ENCODE results near the gene PRELID3B.
"Not testable (repeated sequence)": the region's sequence is repeated elsewhere in the genome, so short reads cannot be mapped to it uniquely, and the experiment has no call there.

PRELID3B gene

DNA sequence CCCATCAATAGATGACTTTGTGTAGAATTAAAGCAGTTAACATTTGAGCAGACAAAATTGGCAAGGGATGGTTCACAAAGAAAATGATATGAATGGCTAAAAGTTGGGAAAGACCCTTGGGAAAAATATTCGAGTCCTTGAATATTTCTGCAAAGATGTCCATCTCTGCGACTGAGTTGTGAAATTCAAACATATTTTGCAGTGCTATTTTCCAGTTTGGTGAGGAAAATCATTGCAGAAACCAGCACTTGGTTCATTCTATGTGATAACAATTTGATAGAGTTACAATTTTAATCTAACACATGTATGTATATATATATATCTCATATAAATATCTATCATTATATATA lies 6.1 kb upstream of the PRELID3B start:
- DNase-seq (ENCODE audit: low spot score), result no peak

- peak; percentile 22 for DNase-seq (ENCODE audit: low spot score)
These were observed 5.5 kb upstream of the PRELID3B start for GRCh38 chr20:59047938-59048680.

GRCh38 chr20:59046862-59047261 lies 4.3 kb upstream of the PRELID3B start:
- no peak for DNase-seq (ENCODE audit: low spot score)

DNA sequence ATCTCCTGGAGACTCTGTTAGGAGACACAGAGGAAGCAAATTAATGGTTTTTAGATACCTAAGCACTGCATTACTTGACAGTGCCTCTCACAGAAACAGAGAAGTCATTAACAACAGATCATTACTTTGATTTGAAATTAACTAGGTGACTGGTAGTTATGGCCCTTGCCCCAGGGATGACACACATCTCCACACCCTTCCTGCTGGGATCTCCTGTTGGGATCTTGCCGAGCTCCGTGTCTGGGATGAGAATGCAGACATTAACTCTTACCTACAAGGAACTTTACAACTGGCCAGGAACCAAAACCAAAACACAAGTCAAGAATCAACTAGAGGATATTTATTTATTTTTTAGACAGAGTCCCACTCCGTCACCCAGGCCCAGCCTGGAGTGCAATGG lies 2.2 kb upstream of the PRELID3B start:
- no peak for DNase-seq (ENCODE audit: low spot score)

- DNase-seq (ENCODE audit: low spot score), result no peak
These were observed 1.7 kb upstream of the PRELID3B start for GRCh38 chr20:59044295-59044694.

DNA sequence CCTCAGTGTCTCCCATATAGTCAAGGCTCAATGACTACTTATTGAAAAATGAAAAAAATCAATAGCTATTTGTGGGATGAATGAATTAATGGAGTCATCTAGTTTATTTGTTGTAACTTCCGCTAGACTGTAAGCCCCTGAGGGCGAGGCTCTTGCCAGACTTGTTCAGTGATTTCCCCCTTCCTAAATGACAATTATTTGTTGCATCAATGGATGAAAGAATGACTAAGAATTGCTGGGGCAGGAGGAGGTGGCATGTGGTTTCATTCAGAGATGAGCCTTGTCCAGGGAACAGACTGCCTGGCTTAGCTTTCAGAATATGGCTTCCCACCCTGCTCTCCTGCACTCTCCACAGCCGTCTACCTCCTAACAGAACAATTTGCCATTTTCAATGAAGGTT lies 1.1 kb upstream of the PRELID3B start:
- DNase-seq (ENCODE audit: low spot score), result no peak

- DNase-seq (ENCODE audit: low spot score), result peak; percentile 99
These were observed 428 bp upstream of the PRELID3B start for GRCh38 chr20:59042796-59043631.

DNA sequence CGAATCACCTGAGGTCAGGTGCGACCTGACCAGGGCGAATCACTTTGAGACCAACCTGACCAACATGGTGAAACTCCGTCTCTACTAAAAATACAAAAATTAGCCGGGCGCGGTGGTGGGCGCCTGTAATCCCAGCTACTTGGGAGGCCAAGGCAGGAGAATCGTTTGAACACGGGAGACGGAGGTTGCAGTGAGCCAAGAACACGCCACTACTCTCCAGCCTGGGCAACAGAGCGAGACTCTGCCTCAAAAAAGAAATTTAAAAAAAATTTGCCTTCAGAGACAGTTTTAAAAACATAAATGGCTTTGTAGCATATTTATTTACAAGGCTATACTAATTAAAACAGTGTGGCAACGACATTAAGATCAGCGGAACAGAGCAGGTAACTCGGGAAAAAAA lies 1.1 kb downstream of the PRELID3B start:
- DNase-seq (ENCODE audit: low spot score), result not testable (repeated sequence)

DNA sequence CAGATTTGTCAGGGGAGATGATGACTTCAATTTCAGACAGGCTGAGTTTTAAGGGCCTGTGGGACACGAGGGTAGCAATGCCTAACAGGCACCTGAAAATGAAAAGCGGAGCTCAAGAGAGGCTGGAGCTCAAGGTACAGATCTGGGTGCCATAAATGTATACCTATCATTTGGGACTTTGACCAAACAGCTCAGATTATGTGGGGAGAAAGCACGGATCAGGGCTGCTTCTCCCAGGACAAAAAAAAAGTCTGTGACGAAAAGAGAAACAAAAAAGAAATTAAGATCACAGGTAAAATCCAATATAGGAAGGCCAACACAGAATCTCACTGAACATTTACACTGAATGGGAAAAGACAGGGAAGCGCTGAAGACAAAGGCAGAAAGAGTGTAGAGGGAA lies 1.9 kb downstream of the PRELID3B start:
- no peak for DNase-seq (ENCODE audit: low spot score)

DNA sequence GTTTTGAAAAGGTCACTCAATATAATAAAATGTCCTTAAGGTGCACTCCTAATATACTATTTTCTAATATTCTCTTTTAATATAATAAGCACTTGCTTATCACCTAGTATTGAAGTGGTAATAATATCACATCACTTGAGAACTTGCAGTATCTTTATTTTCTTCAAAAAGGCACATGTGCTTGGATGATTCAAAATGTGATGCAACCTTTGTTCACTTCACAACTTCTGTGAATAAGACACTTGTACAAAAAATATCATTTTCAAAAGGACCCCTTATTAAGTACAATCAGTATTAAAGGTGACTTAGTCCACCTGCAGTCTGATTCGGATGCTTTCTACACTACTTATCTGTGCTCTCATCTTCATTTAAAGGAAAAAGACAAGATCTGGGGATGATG lies 3.4 kb downstream of the PRELID3B start:
- no peak for DNase-seq (ENCODE audit: low spot score)

GRCh38 chr20:59037386-59037785 lies 5.2 kb downstream of the PRELID3B start:
- DNase-seq (ENCODE audit: low spot score), result no peak

DNA sequence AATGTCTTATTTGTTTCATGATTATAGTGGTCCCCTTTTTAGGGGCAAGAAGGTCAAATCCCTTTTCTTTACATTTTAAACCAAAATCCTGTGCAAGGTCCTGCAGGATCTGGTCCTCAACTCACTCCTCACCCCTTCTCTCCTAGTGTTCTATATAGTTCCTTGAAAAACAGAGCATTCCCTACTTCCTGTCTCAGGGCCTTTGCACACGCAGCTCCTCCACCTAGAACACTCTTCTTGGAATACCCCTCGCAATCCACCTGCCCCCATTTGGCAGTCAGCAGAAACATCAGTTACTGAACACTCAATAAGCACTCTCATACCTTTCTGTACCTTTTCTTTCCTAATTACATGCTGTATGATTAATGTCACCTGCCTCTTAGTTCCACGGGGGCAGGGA lies 7.2 kb downstream of the PRELID3B start:
- DNase-seq (ENCODE audit: low spot score), result no peak

DNA sequence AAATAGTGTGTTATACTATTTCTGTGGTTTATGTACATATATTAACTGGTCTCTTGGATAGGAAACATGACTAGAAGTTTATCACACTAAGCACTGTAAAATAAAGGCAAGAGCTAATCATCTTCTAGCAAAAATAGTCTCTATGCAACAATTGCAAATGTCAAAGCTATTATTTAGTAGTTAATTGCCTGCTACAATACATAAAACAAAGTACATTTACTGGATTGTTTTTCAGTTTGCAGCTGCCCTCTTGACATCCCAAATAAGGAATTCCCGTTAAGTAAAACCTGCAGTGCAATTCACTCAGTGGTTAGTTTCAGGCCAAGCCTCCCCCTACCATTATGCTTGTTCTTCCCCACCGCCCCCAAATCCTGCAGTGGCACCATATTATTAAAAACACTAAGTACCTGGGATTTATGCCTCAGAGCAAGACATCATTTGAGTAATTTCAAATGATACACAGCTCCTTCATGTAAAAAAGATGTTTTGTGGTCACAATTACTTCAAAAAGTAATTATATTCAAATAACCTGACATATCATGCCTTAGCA lies 8.9 kb downstream of the PRELID3B start:
- DNase-seq (ENCODE audit: low spot score), result no peak

GRCh38 chr20:59033093-59033492 lies 9.5 kb downstream of the PRELID3B start:
- no peak for DNase-seq (ENCODE audit: low spot score)

GRCh38 chr20:59032713-59033059 lies 9.9 kb downstream of the PRELID3B start:
- DNase-seq (ENCODE audit: low spot score), result no peak

GRCh38 chr20:59032023-59032712 lies 10.4 kb downstream of the PRELID3B start, which contains the start of gene ATP5F1E:
Gene ATP5F1E (minus strand): TSS chr20:59032335. CDS start chr20:59032251, 84 bp downstream.
- DNase-seq (ENCODE audit: low spot score), result peak; percentile 100

DNA sequence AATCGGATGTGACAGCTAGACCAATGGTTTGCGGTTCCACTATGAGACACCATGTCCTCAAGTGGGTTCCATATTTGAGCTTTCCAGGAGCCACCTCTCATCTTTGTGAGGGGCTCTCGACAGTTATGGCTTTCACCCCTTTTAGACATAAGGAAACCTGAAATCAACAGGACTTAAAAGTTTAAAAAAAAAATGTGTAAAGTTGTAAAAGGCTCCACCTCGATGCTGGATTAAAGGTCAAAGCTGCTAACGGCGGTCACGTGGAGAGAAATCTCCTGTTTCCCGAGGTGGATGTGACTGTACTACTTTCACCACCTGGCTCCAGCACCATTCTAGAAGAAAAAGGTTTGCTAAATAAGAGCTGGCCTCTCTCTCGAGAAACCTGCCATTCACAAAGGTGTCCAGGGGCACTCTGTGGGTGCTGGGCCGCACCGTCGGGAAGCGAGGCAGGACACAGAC lies 11.0 kb downstream of the PRELID3B start:
- DNase-seq (ENCODE audit: low spot score), result no peak

GRCh38 chr20:59030911-59031563 lies 11.5 kb downstream of the PRELID3B start:
- no peak for DNase-seq (ENCODE audit: low spot score)

DNA sequence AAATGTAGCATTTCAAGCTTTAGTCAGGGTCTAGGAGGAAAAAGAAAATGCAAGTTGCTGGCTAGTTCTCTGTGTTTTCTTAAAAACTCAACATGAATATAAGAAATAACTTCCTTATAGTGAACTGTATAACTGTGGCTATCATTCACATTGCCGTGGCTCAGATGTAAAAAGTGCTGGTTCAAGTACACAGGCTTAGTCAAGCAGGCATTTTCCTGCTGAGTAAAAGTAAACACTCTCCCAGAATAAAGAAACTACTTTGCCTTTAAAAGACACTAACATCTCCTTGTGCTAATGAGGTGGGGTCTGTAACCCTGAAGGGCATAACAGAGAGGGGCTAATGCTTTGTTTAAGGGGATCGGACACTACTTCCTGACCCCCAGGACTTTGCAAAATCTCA lies 13.8 kb downstream of the PRELID3B start:
- DNase-seq (ENCODE audit: low spot score), result no peak

DNA sequence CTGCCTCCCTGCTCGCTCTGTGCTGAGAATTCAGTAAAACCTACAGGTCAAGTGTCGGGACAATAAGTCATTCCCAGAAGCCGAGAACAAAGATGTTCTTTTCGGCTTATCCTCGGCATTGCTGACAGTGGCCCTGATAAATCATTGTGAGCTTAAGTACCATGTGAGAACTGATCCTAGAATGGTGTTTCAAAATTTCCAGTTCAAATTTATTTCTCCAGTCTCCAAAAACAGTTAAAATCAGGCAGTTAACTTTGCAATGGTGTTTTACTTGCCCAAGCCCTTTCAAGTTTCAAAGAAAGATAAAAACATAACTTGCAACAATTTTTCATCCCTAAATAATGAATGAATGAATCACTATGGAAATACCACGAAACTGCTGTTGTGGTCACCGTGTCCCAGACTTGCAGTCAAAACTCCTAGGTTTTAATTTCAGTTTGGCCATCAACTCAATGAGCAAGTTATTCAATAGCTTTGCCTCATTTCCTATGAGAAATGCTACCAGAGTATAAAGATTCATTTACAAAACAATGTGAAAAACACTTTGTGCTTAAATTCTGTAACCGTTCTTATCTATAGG lies 14.8 kb downstream of the PRELID3B start:
- peak; percentile 60 for DNase-seq (ENCODE audit: low spot score)

- DNase-seq (ENCODE audit: low spot score), result no peak
These were observed 15.5 kb downstream of the PRELID3B start for GRCh38 chr20:59026904-59027740.

All from GM03348 (cell line).